A549 (cell line): Measurements from ENCODE around the gene SPATA2L. TPM values are rescaled to one million over a fixed set of nuclear protein-coding genes. Genes with fewer than 3 reads are reported as not detected.

Source experiments
- ATAC-seq, 2 experiments: fragments of 200-7000 bp in 1 of 2; fragments of >200 bp in 1 of 2; cut with Nextera tagmentation in 1 of 2; cut with Tn5 transposase in 1 of 2; 3 replicates each; pipeline versions ENCODE4 v1.8.0 to v1.9.1; 2018 to 2020; ENCODE audit warnings: mild to moderate bottlenecking in 1 of 2, moderate library complexity in 1 of 2
- CTCF ChIA-PET: fragments of 300-600 bp; sonication (Branson Sonifier 250); formaldehyde crosslinking; extraction: SDS; loops from one replicate; lab custom pipeline; 2021; ENCODE audit warnings: antibody characterized with exemption, inconsistent platforms; lab: Yijun Ruan, JAX
- POLR2A ChIA-PET: fragments of 350-600 bp; formaldehyde crosslinking; extraction: SDS; loops from one replicate; lab custom pipeline; 2021; ENCODE audit warnings: antibody characterized with exemption, inconsistent platforms; lab: Yijun Ruan, JAX
- DNase-seq, 2 experiments: peaks; one replicate each; pipeline versions ENCODE4 v3.0.0 to v3.0.0-alpha.2; 2011 to 2016; ENCODE audit warnings: low read depth in 1 of 2, low spot score in 1 of 2
- FAIRE-seq: peaks from 2 replicates; lab custom pipeline; 2011; peaks lifted over from hg19 to GRCh38; lab: Jason Lieb, UNC
- H3K27ac ChIP-seq, 2 experiments: fragments of >200 bp; sonication (Bioruptor Twin); formaldehyde crosslinking; 3 replicates each; pipeline ENCODE4 v1.5.1; 2016 to 2017
- H3K4me1 ChIP-seq: fragments of >200 bp; sonication (Bioruptor Twin); formaldehyde crosslinking; 3 replicates; pipeline ENCODE4 v1.6.1; 2016
- H3K4me2 ChIP-seq: fragments of >200 bp; sonication (Bioruptor Twin); formaldehyde crosslinking; 3 replicates; pipeline ENCODE4 v1.6.1; 2016
- H3K4me3 ChIP-seq: fragments of >200 bp; sonication (Bioruptor Twin); formaldehyde crosslinking; 3 replicates; pipeline ENCODE4 v1.5.1; 2016
- H3K9me3 ChIP-seq: fragments of >200 bp; sonication (Bioruptor Twin); formaldehyde crosslinking; 3 replicates; pipeline ENCODE4 v1.6.1; 2016
- BCL3 ChIP-seq: fragments of >200 bp; sonication (Bioruptor Twin); formaldehyde crosslinking; IDR thresholded peaks from 3 replicates; pipeline ENCODE4 v1.6.1; 2016
- BHLHE40 ChIP-seq: IDR thresholded peaks from 2 replicates; pipeline ENCODE4 v1.6.1; 2012; ENCODE audit warnings: low read depth, low read length, inconsistent platforms
- EHF ChIP-seq: fragments of 250-450 bp; sonication (Bioruptor Pico); IDR thresholded peaks from 2 replicates; pipeline ENCODE4 v1.5.0; 2020; ENCODE audit warnings: mild to moderate bottlenecking
- EHMT2 ChIP-seq: fragments of 200-600 bp; sonication (generic); IDR thresholded peaks from 2 replicates; pipeline ENCODE4 v1.6.1; 2016; ENCODE audit warnings: antibody characterized with exemption, low read depth, mild to moderate bottlenecking, moderate library complexity
- EP300 ChIP-seq, 2 experiments: fragments of >200 bp; sonication (Bioruptor Twin); formaldehyde crosslinking; IDR thresholded peaks; 2 replicates in 1 of 2; 3 replicates in 1 of 2; pipeline ENCODE4 v1.6.1; 2016 to 2017
- FOXS1 ChIP-seq: fragments of 250-450 bp; sonication (Bioruptor Pico); IDR thresholded peaks from 2 replicates; pipeline ENCODE4 v1.5.0; 2020; ENCODE audit warnings: mild to moderate bottlenecking, moderate library complexity
- GATA3 ChIP-seq: IDR thresholded peaks from 2 replicates; pipeline ENCODE4 v1.6.1; 2012; ENCODE audit warnings: borderline replicate concordance
- HDAC2 ChIP-seq: fragments of 200-600 bp; sonication (generic); IDR thresholded peaks from 2 replicates; pipeline ENCODE4 v1.6.1; 2016
- HES2 ChIP-seq: fragments of >200 bp; sonication (Bioruptor Twin); formaldehyde crosslinking; IDR thresholded peaks from 2 replicates; pipeline ENCODE4 v1.6.1; 2016
- JUN ChIP-seq, 2 experiments: fragments of >200 bp; sonication (Bioruptor Twin); formaldehyde crosslinking; IDR thresholded peaks; 2 replicates in 1 of 2; 3 replicates in 1 of 2; pipeline ENCODE4 v1.6.1; 2016 to 2017
- KDM1A ChIP-seq: fragments of 200-600 bp; sonication (generic); IDR thresholded peaks from 2 replicates; pipeline ENCODE4 v1.6.1; 2016; ENCODE audit warnings: low read depth, mild to moderate bottlenecking
- MAFK ChIP-seq: fragments of 450-650 bp; IDR thresholded peaks from 2 replicates; pipeline ENCODE4 v1.6.1; 2014; ENCODE audit not compliant: partially characterized antibody
- PHF8 ChIP-seq: fragments of 200-600 bp; sonication (generic); IDR thresholded peaks from 2 replicates; pipeline ENCODE4 v1.6.1; 2016; ENCODE audit warnings: low read depth, mild to moderate bottlenecking, antibody characterized with exemption, moderate library complexity, borderline replicate concordance
- POLR2A ChIP-seq: IDR thresholded peaks from 2 replicates; pipeline ENCODE4 v1.6.1; 2012; ENCODE audit warnings: mild to moderate bottlenecking, low read length
- RAD21 ChIP-seq, 2 experiments: fragments of >200 bp in 1 of 2; sonication (Bioruptor Twin) in 1 of 2; formaldehyde crosslinking in 1 of 2; IDR thresholded peaks in 1 of 2; conservative IDR thresholded peaks in 1 of 2; 2 replicates in 1 of 2; 3 replicates in 1 of 2; pipeline ENCODE4 v1.6.1; 2012 to 2018; ENCODE audit warnings: inconsistent platforms in 1 of 2
- RARB ChIP-seq: fragments of 250-450 bp; sonication (Bioruptor Pico); IDR thresholded peaks from 2 replicates; pipeline ENCODE4 v1.8.0; 2021; ENCODE audit warnings: mild to moderate bottlenecking, moderate library complexity
- RCOR1 ChIP-seq: fragments of 150-350 bp; IDR thresholded peaks from 2 replicates; pipeline ENCODE4 v1.6.1; 2014; ENCODE audit warnings: antibody characterized with exemption, low read length, low read depth
- RNF2 ChIP-seq: fragments of 200-600 bp; sonication (generic); IDR thresholded peaks from 2 replicates; pipeline ENCODE4 v1.6.1; 2016; ENCODE audit warnings: low read depth, mild to moderate bottlenecking, antibody characterized with exemption, moderate library complexity, borderline replicate concordance
- SMC3 ChIP-seq: fragments of >200 bp; sonication (Bioruptor Twin); formaldehyde crosslinking; IDR thresholded peaks from 3 replicates; pipeline ENCODE4 v1.6.1; 2018; ENCODE audit warnings: inconsistent platforms
- TFCP2L1 ChIP-seq: fragments of 250-450 bp; sonication (Bioruptor Pico); IDR thresholded peaks from 2 replicates; pipeline ENCODE4 v1.5.0; 2021; ENCODE audit warnings: mild to moderate bottlenecking
- TP53 ChIP-seq: fragments of 250-450 bp; sonication (Bioruptor Pico); IDR thresholded peaks from 2 replicates; pipeline ENCODE4 v1.5.0; 2021; ENCODE audit warnings: mild to moderate bottlenecking, moderate library complexity
- ZNF302 ChIP-seq: fragments of 250-450 bp; sonication (Bioruptor Pico); IDR thresholded peaks from 2 replicates; pipeline ENCODE4 v1.9.0; 2021; ENCODE audit warnings: inconsistent platforms, mild to moderate bottlenecking, moderate library complexity
- ZSCAN20 ChIP-seq: fragments of 250-450 bp; sonication (Bioruptor Pico); IDR thresholded peaks from 2 replicates; pipeline ENCODE4 v1.8.0; 2022; ENCODE audit warnings: mild to moderate bottlenecking, moderate library complexity
- WGBS: methylation state at CpG from one replicate; pipeline ENCODE4 v1.1.6; 2017; ENCODE audit errors: missing lambda C conversion rate; 5-methylcytosine and 5-hydroxymethylcytosine counted together
- polyA plus RNA-seq, 4 experiments: library from polyadenylated mRNA; depleted of rRNA in 3 of 4; stranded (reverse); fragments of >200 nt; fragmentation: RNase III in 1 of 4; extraction: RNeasy Plus Mini Kit Qiagen cat#74134 plus additional on column Dnase treatment in 1 of 4; gene quantifications; 2 replicates in 3 of 4; 3 replicates in 1 of 4; pipeline ENCODE4 v1.2.3, GENCODE V29; 2011 to 2017

Gene SPATA2L
- polyA plus RNA-seq, 2 of the 4 experiments (the other 2 are of a cell fraction): 3.5 to 5.2 TPM

- Histone ChIP-seq H3K4me2 (no peak overlapping the region), H3K9me3 (no peaks in the 10 kb centered on the region), H3K4me3 (no peak overlapping the region), H3K27ac (no peak overlapping the region), H3K4me1 (no peaks in the 10 kb centered on the region)
- POLR2A ChIA-PET: no interaction called here
- DNase-seq (no peak), FAIRE-seq (no peak), ATAC-seq (peak in 1 of 2 experiments; percentile 2; a peak in 3 of 6 replicates)
- CTCF ChIA-PET: interaction anchor here (0.6 to 1.0 kb wide), 3 partner anchors 78 to 167 kb away, joined by 3 to 4 read pairs (median 3); no protein-coding TSS in a partner anchor
- WGBS: 91% methylated on average over 17 of the region's 32 CpGs
- TF ChIP-seq HDAC2: no peak
- no peak for TF ChIP-seq RNF2
- no peak for TF ChIP-seq HES2
- TF ChIP-seq TFCP2L1 (CRISPR knock-in tag): no peak
- no peak for TF ChIP-seq RCOR1
- no peak for TF ChIP-seq KDM1A
- TF ChIP-seq EP300 (IDR thresholded peaks at IDR 0.05): no peak
Measured at GRCh38 chr16:89693931-89694783, 7.3 kb downstream of the SPATA2L start.

- Histone ChIP-seq H3K9me3 (no peaks in the 10 kb centered on the region), H3K27ac (no peak overlapping the region), H3K4me2 (no peak overlapping the region), H3K4me3 (no peak overlapping the region), H3K4me1 (0 out of 3 replicates have a peak, but pooled peaks cover 2% of the 10 kb centered on the region)
- DNase-seq (no peak), ATAC-seq (no peak), FAIRE-seq (no peak)
- ChIA-PET CTCF (interaction anchor here (0.9 to 1.3 kb wide), 2 partner anchors 13 to 78 kb away, joined by 3 to 4 read pairs; no protein-coding TSS in a partner anchor), POLR2A (no interaction called here)
- no peak for TF ChIP-seq ZSCAN20 (CRISPR knock-in tag)
- no peak for TF ChIP-seq GATA3
- TF ChIP-seq FOXS1 (CRISPR knock-in tag): no peak
- TF ChIP-seq BHLHE40: no peak
- no peak for TF ChIP-seq BCL3
- no peak for TF ChIP-seq PHF8
- TF ChIP-seq RAD21 (conservative IDR thresholded peaks at IDR 0.05 in 1 of 2, IDR thresholded peaks at IDR 0.05 in 1 of 2): no peak
- TF ChIP-seq POLR2A: no peak
- TF ChIP-seq TFCP2L1 (CRISPR knock-in tag): no peak
- no peak for TF ChIP-seq HDAC2
- no peak for TF ChIP-seq SMC3
- TF ChIP-seq RCOR1: no peak
- no peak for TF ChIP-seq MAFK
- TF ChIP-seq HES2: no peak
- TF ChIP-seq EHMT2: no peak
- no peak for TF ChIP-seq RARB (CRISPR knock-in tag)
- no peak for TF ChIP-seq JUN (IDR thresholded peaks at IDR 0.05)
- TF ChIP-seq EHF (CRISPR knock-in tag): no peak
- no peak for TF ChIP-seq ZNF302 (CRISPR knock-in tag)
- TF ChIP-seq TP53 (CRISPR knock-in tag): no peak
- 95% methylated on average over 11 of the region's 11 CpGs for WGBS
Measured at GRCh38 chr16:89693289-89693731, 8.2 kb downstream of the SPATA2L start.
